HFF-Myc (cell line): Measurements from ENCODE around the gene ZNRD2.
"Not testable (repeated sequence)": the region's sequence is repeated elsewhere in the genome, so short reads cannot be mapped to it uniquely, and the experiment has no call there.

Experiments
- DNase-seq: peaks from one replicate; pipeline ENCODE4 v3.0.0-alpha.2; 2011; ENCODE audit warnings: low read depth; ENCODE audit errors: extremely low read depth
- H3K4me3 ChIP-seq: replicated peaks from 2 replicates; pipeline ENCODE4 v1.5.1; 2011; ENCODE audit warnings: low read depth, mild to moderate bottlenecking, control low read depth, low read length
- TF ChIP-seq, protein P1 (sequence below): IDR thresholded peaks from 2 replicates; pipeline ENCODE4 v1.5.1; 2012; ENCODE audit warnings: mild to moderate bottlenecking, low read depth, low read length, control low read depth; ENCODE audit errors: missing control alignments

Gene ZNRD2

DNA sequence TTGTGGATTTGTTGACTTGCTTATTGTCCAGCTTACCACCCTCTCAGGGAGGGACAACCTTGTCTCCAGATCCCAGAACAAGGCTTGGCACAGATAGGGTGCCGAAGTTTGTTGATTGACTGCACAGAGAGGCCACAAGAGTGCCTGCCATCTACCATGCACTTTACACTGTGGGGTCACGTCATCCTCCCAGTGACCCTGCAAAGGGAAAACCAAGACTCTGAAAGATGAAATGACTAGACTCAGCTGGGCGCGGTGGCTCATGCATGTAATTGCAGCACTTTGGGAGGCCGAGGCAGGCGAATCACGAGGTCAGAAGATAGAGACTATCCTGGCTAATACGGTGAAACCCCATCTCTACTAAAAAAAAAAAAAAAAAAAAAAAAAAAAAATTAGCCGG, 7.5 kb upstream of the ZNRD2 start:
- no peak overlapping the region for H3K4me3 ChIP-seq
- TF ChIP-seq, protein P1, sequence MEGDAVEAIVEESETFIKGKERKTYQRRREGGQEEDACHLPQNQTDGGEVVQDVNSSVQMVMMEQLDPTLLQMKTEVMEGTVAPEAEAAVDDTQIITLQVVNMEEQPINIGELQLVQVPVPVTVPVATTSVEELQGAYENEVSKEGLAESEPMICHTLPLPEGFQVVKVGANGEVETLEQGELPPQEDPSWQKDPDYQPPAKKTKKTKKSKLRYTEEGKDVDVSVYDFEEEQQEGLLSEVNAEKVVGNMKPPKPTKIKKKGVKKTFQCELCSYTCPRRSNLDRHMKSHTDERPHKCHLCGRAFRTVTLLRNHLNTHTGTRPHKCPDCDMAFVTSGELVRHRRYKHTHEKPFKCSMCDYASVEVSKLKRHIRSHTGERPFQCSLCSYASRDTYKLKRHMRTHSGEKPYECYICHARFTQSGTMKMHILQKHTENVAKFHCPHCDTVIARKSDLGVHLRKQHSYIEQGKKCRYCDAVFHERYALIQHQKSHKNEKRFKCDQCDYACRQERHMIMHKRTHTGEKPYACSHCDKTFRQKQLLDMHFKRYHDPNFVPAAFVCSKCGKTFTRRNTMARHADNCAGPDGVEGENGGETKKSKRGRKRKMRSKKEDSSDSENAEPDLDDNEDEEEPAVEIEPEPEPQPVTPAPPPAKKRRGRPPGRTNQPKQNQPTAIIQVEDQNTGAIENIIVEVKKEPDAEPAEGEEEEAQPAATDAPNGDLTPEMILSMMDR, result no peak
- DNase-seq, result no peak

DNA sequence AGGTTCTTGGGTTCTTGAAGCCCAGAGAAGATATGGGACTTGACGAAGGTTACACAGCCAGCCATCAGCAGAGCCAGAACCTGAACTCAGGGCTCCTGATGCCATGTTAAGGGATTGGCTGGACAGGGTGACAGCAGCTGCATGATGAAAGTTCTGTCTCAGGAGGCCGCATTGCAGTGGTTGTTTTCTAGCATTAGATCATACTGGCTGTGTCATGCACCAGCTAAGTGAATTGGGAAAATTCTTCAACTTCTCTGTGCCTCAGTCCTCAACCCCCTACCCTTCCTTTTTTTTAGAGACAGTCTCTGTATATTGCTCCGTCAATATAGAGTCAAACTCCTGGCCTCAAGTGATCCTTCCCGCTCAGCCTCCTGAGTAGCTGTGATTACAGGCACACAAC, 6.7 kb upstream of the ZNRD2 start:
- no peak overlapping the region for H3K4me3 ChIP-seq
- TF ChIP-seq, protein P1, result no peak

DNA sequence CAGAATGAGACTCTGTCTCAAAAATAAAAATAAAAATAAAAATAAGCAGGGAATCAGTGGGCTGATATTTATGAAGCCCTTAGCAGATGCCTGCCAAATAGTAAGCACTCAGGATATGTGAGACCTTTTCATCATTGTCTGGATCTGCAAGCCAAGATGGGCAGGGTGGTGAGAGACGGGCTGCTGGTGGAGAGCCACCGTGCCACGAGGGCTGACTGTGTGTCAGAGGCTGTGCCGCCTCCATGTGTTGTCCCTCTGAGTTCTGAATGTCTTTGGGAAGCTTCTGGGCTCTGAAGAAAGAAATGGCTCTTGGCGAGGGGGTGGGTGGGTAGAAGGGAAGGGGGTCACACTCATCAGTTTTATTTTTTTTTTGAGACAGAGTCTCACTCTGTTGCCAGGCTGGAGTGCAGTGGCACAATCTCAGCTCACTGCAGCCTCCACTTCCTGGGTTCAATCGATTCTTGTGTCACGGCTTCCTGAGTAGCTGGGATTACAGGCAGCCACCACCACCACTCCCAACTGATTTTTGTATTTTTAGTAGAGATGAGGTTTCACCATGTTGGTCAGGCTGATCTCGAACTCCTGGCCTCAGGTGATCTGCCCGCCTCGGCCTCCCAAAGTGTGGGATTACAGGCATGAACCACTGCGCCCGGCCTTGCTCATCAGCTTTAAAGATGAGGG, 5.3 kb upstream of the ZNRD2 start:
- not testable (repeated sequence) for DNase-seq, H3K4me3 ChIP-seq

More for the DNA sequence above, 6.7 kb upstream of the ZNRD2 start:
- no peak for DNase-seq

DNA sequence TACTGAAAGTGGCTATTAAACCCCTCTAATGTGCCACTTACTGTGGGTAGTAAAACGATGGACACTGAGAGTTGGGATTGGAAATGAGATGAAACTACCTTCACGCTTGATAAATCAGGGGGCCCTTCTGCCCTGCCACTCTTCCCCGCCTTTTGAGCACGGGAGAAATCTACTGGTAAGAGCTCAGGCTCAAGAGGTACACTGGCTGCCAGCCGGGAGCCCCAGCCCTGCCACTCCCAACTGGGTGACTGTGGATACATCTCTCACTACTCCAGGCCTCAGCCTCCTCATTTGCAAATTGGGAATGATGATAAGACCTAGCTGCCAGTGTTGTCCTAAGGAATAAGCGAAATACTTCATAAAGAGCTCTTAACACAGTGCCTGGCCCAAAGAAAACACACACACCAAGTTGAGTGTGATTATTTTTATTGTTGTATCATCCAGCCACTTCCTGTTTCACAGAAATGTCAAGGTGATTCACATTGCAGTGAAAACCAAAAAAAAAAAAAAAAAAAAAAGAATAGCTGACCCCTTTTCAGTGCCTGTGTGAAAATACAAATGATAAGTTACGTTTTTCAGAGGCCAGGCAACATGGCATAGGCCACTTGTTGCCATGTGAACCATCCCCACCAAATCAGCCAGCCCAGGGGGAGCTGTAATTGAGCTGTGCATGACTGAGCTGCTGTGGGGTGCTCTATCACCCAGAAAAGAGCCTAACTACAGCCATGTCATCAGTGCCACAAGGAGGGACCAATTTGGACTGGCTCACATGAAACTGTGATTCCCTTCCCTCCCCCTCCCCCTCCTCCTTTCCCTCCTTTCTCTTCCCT, 4.4 kb upstream of the ZNRD2 start:
- DNase-seq, result no peak
- H3K4me3 ChIP-seq, result no peak overlapping the region
- TF ChIP-seq, protein P1, result no peak

DNA sequence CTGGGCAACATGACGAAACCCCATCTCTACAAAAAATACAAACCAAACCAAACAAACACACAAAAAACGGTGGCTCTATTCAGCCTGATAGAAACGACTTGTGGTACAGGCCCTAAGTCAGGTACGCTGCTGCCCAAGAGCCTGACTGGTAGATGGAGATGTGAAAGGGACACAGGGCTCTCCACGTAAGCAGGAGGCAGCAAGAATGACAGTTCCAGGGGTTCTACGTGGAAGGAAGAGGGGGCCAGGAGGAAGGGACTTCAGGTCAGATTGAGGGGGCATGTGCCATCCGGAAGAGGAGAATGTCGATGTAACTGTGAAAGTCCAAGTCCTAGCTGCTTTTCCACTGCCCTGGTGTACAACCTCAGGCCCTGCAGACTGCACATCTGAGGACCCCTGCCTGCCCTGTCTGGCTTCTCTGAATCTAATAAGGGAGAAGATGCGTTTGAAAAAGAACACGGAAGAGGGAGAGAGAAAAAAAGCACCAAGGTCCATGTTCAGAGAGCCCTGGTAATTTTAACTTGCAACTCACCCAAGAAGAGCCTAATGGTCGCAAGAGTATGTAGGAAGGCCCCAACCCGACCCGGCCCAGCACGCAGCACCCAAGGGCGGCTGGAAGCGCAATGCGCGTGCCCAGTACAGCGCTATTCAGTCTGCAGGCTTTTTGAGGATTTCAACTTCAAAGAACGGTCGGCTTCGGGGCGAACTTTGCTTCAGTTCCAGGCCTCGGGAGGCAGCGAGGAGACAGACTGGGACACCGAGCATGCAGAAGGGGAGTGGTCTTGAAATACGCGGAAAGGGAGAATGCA, 909 bp upstream of the ZNRD2 start:
- no peak for DNase-seq
- peak overlapping the region; percentile 85 for H3K4me3 ChIP-seq
- TF ChIP-seq, protein P1, result no peak

DNA sequence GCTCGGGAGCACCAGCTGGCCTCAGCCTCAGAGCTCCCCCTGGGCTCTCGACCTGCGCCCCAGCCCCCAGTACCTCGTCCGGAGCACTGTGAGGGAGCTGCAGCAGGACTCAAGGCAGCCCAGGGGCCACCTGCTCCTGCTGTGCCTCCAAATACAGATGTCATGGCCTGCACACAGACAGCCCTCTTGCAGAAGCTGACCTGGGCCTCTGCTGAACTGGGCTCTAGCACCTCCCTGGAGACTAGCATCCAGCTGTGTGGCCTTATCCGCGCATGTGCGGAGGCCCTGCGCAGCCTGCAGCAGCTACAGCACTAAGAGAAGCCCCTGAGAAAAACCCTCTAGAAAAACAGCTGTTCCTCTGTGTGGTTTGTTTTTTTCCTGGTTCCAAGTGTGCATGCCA, 1.1 kb downstream of the ZNRD2 start:
- DNase-seq, result no peak
- TF ChIP-seq, protein P1, result no peak
- H3K4me3 ChIP-seq, result peak overlapping the region; percentile 85

DNA sequence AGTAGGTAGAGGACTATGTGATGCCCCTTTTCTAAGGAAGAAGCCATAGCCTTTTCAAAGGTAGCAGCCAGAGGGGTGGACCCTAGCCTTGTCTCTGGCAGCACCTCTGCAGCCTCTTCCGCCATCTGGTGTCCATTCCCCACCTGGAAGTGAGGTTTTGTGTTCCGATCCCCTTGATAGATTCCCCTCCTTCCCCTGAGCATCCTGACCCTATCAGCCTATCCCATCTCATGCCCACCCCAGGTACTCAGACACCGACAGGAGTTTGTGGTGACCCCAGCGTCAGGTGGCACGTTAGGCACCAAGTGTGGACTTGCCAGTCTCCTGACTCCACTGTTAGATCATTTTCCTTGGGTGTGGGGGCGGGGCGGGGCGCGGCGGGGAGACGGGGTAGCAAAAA, 1.7 kb downstream of the ZNRD2 start:
- H3K4me3 ChIP-seq, result peak overlapping the region; percentile 85
- TF ChIP-seq, protein P1, result peak; percentile 27
- DNase-seq, result no peak
